Brain microvascular endothelial cell (primary cell): Measurements from ENCODE around the gene ADAMTS15.

Experiments
- DNase-seq: peaks from one replicate; pipeline ENCODE4 v3.0.0-alpha.2; 2020
- H3K27ac ChIP-seq: fragments of 250-450 bp; sonication (Bioruptor Pico); 2 replicates; pipeline ENCODE4 v1.5.1; 2020; ENCODE audit warnings: mild to moderate bottlenecking, moderate library complexity
- H3K27me3 ChIP-seq: fragments of 250-450 bp; sonication (Bioruptor Pico); replicated peaks from 2 replicates; pipeline ENCODE4 v1.5.1; 2020; ENCODE audit warnings: mild to moderate bottlenecking
- H3K36me3 ChIP-seq: fragments of 250-450 bp; sonication (Bioruptor Pico); replicated peaks from 2 replicates; pipeline ENCODE4 v1.5.1; 2020; ENCODE audit warnings: mild to moderate bottlenecking
- H3K4me3 ChIP-seq: 2 replicates; pipeline ENCODE4 v1.5.1; 2011; ENCODE audit warnings: low read depth, mild to moderate bottlenecking, control low read depth, low read length, moderate library complexity
- in situ Hi-C: cut with HindIII; loops from 2 replicates; pipeline ENCODE4 v1.10.0; 2017; ENCODE audit warnings: low sequenced_read_pairs, low pct_ligation_motif_present
- TF ChIP-seq, protein P1 (sequence below): IDR thresholded peaks from 2 replicates; pipeline ENCODE4 v1.5.1; 2011; ENCODE audit warnings: low read depth, mild to moderate bottlenecking, moderate library complexity, low read length, control low read depth, inconsistent platforms; ENCODE audit errors: missing control alignments

ADAMTS15 gene

DNA sequence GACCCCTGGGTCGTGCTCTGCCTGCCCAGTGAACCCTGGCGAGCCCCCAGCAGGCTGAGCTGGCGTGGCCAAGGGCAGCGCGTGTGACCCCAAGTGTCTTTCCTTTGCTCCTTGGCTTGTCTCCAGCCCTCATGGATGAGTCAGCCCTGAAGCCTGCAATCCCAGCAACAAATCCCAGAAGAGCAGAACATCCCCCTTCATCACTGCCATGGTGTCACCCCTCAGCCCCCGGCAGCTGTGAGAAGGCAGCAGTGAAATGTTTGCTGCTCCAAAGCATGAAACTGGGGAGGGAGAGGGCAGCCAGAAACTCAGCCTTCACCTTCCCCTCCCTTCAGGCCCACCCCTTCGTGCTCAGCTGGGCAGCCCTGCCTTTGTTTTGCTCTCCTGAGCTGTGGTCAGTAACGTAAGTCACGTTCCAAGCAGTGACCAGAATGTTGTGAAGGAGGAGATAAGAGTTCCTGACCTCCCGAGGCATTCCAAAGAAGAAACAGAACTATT lies 29.8 kb downstream of the ADAMTS15 start:
- TF ChIP-seq, protein P1, sequence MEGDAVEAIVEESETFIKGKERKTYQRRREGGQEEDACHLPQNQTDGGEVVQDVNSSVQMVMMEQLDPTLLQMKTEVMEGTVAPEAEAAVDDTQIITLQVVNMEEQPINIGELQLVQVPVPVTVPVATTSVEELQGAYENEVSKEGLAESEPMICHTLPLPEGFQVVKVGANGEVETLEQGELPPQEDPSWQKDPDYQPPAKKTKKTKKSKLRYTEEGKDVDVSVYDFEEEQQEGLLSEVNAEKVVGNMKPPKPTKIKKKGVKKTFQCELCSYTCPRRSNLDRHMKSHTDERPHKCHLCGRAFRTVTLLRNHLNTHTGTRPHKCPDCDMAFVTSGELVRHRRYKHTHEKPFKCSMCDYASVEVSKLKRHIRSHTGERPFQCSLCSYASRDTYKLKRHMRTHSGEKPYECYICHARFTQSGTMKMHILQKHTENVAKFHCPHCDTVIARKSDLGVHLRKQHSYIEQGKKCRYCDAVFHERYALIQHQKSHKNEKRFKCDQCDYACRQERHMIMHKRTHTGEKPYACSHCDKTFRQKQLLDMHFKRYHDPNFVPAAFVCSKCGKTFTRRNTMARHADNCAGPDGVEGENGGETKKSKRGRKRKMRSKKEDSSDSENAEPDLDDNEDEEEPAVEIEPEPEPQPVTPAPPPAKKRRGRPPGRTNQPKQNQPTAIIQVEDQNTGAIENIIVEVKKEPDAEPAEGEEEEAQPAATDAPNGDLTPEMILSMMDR: no peak
- Histone ChIP-seq H3K4me3 (no peak overlapping the region), H3K27me3 (no peaks in the 10 kb centered on the region), H3K36me3 (no peaks in the 10 kb centered on the region), H3K27ac (peak overlapping the region; percentile 81)
- DNase-seq: peak; percentile 89
- in situ Hi-C loops: no loop called here

DNA sequence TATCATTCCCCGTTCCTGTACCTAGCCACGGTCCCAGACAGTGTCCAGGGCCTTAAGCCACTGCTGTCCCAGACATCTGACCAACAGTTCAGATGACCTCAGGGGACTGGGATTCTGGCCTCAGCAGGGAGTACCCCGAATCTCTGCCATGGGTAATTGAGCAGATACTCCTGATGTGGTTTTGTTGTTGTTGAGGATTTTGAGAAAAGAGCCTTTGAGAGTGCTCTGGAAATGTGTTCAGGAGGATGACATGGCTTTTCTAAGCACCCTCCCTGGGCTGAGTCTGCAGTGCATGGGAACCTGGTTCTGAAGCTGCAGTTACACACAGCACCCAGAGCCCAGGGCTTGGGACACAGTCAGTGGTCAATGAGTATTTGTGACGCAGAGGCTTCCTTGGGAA lies 30.4 kb downstream of the ADAMTS15 start:
- no peak overlapping the region for H3K4me3 ChIP-seq

DNA sequence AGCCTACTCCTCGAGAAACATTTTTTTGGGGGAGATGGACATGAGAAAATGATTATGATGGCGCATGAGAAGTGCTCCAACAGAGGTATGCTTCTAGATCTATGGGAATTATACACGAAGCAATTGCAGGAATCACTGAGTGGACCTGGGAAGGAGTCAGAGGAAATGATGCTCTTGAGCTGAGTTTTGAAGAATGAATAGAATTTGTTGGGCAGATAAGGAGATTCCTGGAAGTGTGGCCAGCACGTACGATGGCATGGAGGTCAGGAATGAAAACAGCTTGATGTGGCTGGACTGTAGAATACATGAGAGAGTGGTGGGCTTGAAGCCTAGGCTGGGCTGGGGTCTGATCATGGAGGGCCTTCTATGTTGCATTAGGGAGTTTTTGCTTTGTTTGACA lies 31.7 kb downstream of the ADAMTS15 start:
- Histone ChIP-seq H3K27me3 (no peaks in the 10 kb centered on the region), H3K4me3 (no peak overlapping the region), H3K36me3 (no peaks in the 10 kb centered on the region), H3K27ac (peak overlapping the region; percentile 81)
- in situ Hi-C loops: no loop called here
- TF ChIP-seq, protein P1: no peak
- peak; percentile 81 for DNase-seq

More for the DNA sequence above, 30.4 kb downstream of the ADAMTS15 start:
- in situ Hi-C loops: no loop called here
- peak overlapping the region; percentile 81 for H3K27ac ChIP-seq
- H3K36me3 ChIP-seq: no peaks in the 10 kb centered on the region
- peak; percentile 62 for DNase-seq
- no peaks in the 10 kb centered on the region for H3K27me3 ChIP-seq
- TF ChIP-seq, protein P1: no peak

DNA sequence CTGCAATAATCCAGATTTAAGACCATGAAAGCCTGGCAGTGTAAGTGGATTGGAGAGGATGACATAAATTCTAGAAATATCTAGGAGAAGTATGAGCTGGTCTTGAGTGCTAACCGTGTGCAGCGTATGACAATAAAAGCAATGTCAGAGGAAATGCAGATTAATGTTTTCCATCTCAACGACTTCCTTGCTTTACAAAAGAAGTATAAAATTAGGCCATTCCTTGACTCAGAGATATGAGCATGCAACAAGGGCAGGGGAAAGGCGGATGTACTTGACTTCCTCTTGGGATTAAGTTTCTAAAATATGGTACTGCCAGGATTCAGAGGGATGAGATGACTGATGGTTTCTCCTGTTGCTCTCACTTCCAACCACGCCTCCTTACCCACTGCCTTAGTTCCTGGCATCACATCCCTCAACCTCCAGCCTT lies 32.3 kb downstream of the ADAMTS15 start:
- no peak overlapping the region for H3K4me3 ChIP-seq
- no peaks in the 10 kb centered on the region for H3K27me3 ChIP-seq
- TF ChIP-seq, protein P1: no peak
- in situ Hi-C loops: no loop called here
- H3K27ac ChIP-seq: peak overlapping the region; percentile 81
- DNase-seq: no peak
- H3K36me3 ChIP-seq: no peaks in the 10 kb centered on the region

DNA sequence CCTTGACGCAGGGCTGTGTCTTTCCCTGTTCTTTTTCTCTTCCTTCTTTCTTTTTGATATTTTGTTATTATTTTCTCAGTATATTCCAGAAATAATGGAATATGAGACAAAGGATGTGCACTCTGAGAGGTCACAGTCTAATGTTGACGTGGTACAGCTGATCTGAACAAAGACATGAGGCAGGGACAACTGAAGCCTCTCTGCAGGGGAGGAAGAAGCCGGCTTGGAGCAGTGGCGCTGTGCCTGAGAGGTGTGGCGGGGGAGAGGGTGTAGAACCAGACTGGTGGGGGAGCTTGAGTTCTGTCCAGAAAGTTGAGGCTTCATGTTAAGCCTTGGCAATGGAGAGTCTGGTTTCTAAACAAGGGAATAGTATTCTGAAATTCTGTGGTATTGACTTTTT lies 34.7 kb downstream of the ADAMTS15 start:
- Histone ChIP-seq H3K4me3 (no peak overlapping the region), H3K36me3 (no peaks in the 10 kb centered on the region), H3K27me3 (no peaks in the 10 kb centered on the region), H3K27ac (no peak overlapping the region)
- TF ChIP-seq, protein P1: no peak
- DNase-seq: no peak
- in situ Hi-C loops: no loop called here

DNA sequence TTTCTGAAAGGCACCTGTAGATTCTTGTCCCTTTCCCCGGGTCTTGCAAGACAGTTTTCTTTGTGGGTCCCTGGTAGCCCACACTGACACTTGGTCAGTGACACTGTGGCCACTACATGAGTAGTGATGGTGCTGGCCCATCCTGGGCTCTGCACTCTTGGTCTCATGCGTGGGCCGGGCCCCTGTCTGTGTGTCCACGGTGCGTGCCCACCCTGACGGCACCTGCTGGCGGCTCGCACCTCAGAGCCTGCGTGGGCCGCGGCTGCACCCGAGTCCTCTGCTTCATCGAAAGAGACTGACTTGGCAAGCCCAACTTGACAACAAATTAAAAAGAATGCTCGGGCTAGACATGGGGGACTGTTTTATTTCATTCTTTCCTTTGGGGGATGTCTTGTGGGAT lies 37.5 kb downstream of the ADAMTS15 start:
- H3K4me3 ChIP-seq: no peak overlapping the region
- no peaks in the 10 kb centered on the region for H3K36me3 ChIP-seq
- no peak for DNase-seq
- H3K27me3 ChIP-seq: no peaks in the 10 kb centered on the region
- H3K27ac ChIP-seq: no peak overlapping the region
- TF ChIP-seq, protein P1: no peak
- in situ Hi-C loops: no loop called here
